Activated CD4-positive, CD25-positive, alpha-beta regulatory T cell treated with anti-CD3 and anti-CD28 coated beads, Interleukin-2, amount 50 U/mL, for 72 hours (primary cell): ENCODE results near the gene CPNE6.
"Not testable (repeated sequence)": the region's sequence is repeated elsewhere in the genome, so short reads cannot be mapped to it uniquely, and the experiment has no call there.

Experiments used
- DNase-seq: peaks from one replicate; pipeline ENCODE4 v3.0.0; 2021

The CPNE6 gene

GRCh38 chr14:24088095-24088494 lies 16.7 kb downstream of the CPNE6 start:
- DNase-seq, result no peak

DNA sequence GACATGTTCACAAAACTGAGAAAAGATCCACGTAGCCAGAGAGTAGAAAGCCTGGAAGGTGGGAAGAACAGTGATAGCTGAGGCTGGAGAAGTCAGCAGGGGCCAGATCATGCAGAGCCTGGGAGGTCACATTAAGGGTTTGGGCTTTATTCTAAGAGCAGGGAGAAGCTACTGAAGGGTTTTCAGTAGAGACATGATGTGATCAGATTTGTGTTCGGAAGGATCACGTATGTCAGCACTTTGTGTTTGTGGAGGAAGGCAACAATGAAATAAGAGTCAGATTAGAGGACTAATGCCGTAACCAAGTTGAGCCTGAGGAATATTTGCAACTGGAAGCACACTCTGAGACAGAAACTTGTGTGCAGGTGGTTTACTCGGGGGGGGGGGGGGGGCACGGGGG lies 18.5 kb downstream of the CPNE6 start:
- no peak for DNase-seq

GRCh38 chr14:24092110-24092504 lies 20.7 kb downstream of the CPNE6 start:
- no peak for DNase-seq

DNA sequence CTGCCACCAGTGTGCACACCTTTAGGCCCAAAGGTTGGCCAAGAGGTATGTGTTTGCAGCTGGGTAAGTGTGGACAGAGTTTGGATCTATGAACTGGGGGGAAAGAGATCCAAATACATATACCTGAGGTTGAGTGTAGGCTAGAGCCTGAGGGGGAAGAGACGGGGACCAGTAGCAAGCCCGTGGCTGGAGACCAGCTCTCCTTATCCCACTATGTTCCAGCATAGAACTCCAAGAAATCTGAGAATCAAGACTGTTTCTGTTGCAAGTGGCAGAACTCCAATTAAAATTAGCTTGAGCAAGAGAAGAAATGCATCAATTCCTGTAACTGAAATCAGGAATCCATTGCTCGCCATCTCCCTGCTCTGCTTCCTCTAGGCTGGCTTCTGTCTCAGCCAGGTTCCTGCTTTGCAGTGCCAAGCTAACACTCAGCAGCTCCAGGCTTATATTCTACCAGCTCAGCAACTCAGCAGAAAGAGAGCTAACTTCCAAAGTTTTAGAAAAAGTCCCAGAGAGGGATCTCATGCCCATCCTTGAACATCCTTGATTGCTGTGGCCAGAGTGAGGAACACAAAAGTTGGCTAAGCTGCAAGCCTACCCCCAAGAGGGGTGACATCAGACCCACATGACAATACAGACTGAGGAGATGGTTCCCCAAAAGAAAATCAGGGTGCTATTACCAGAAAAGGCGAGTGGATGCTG lies 21.3 kb downstream of the CPNE6 start:
- DNase-seq, result no peak

- DNase-seq, result no peak
Observed at GRCh38 chr14:24093207-24093900, 22.0 kb downstream of the CPNE6 start.

GRCh38 chr14:24093901-24094840 lies 22.8 kb downstream of the CPNE6 start, which contains the start of gene PCK2:
Gene PCK2, plus strand, starts transcription at chr14:24094311. Its CDS starts 95 bp downstream, at chr14:24094406.
- peak; percentile 79 for DNase-seq

- DNase-seq, result no peak
Observed at GRCh38 chr14:24094841-24095270, 23.5 kb downstream of the CPNE6 start.

DNA sequence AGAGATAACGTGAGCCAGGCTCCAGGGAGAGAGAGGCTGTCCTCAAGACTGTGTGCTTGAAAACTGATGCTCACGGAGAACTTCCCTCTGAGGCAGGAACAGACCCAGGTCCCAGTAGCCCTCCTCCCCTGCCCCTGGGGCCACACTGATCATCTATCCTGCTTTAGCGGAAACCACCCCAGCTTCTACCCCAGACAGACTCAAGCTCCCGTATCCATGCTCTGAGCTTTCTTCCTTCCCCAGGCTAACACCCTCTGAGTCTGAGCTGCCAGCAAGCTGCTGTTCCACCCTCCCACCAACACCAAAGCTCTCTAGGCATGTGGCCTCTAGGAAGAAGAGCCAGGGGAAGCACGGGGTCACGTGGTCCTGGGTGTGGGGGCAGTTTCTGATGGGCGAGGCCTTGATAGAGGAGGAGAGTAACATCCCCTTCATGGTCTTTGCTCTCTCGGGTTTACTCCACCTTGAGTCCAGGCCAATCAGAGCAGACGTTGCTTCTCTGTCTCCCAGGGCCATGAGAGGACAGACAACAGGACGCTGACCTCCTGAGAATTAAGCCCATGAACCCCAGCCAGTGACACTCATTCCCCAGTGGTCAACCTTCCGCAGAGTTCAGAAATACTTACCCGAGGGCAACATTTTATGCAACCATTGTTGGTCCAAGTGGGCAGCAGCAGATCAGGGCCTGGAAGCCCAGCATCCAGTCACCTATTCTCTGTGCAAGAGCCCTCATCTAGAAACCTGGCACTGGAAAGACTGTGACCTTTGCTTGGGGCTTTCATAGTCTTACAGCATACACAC lies 24.1 kb downstream of the CPNE6 start:
- peak; percentile 63 for DNase-seq

GRCh38 chr14:24096545-24097181 lies 25.3 kb downstream of the CPNE6 start:
- DNase-seq, result peak; percentile 25

- no peak for DNase-seq
Observed at GRCh38 chr14:24098229-24098926, 27.0 kb downstream of the CPNE6 start.

GRCh38 chr14:24098927-24099813 lies 27.8 kb downstream of the CPNE6 start:
- no peak for DNase-seq

DNA sequence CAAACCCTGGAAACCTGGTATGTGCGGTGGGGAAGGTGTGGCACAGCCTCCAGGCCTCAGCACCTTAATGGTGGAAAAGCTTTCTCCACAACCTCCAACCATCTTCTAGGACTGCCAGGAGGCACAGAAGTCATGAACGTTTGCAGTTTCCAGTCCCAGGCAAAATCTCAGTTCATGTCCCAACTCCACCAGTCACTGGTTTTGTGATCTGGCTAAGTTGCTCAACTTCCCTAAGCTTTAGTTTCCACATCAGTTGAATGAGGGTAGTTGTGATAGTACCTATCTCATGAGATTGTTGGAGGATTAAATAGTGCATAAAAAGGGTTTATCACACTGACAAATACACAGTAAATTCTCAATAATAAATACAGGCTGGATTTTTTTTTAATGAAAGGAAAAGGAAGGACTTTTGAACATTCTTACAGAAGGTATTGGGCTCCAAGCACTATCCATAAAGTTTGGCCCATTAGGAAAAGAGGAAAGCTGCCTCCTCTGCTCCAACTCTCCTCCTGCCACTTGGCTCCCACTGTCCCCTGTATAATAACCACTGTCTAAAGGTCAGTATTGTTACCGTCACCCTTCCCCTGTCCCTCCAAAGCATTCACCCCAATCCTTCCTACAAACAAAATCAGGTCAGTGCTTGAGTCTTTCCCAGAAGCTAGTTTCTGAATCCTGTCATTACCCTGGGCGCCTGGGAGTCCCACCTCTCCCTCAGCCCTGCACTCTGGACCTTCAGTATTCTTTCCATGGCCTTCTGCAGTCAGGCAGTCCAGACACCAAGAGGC lies 29.0 kb downstream of the CPNE6 start:
- DNase-seq, result no peak

DNA sequence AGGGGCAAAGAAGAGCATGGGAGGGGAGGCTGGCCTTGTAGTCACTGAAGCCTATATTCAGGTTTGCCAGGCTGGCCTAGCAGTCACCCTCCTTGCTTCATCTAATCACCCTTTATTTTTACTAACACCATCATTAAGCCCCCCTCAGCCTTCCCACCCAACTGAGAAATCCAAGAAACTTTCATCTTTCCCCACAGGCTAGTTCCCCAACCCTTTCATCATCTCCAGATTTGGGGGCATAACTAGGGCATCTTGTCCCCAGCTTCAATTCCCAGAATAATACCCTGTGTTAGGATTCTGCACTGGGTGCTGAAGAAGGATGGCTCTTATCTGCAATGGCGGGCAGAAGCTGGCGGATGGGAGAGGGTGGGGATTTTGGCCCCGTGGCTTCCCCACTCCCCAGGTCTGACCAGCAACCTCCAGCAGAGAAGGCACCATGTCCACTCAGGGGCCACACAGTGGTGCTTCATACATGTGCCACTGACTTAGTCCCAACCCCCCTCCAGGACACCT lies 29.7 kb downstream of the CPNE6 start:
- DNase-seq, result no peak

DNA sequence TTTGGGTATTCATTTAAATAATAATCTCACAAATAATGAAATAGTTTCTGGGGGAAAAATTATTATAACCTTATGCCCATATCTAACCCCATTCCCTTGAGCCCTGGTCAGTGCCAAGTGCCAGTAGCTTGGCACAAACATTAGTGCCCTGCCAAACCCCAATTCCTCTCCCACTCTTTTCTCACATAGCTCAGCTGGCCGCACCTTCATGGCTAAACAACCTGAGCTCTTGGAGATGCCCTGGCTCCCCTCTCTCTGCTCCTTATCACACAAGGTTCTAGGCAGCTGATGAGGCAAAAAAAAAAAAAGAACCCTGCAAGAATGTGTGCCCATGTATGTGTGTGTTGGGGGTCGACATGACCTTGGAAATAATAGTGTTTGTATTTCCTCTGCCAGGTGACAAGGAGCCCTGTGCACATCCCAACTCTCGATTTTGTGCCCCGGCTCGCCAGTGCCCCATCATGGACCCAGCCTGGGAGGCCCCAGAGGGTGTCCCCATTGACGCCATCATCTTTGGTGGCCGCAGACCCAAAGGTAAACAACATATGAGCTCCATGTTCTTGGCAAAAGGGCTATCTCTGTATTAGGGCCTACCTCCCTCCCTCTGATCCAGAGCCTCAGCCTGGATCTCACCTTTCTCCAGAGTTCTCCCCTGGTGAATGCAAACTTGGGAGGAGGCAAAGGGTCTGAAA lies 31.1 kb downstream of the CPNE6 start:
- DNase-seq, result no peak

DNA sequence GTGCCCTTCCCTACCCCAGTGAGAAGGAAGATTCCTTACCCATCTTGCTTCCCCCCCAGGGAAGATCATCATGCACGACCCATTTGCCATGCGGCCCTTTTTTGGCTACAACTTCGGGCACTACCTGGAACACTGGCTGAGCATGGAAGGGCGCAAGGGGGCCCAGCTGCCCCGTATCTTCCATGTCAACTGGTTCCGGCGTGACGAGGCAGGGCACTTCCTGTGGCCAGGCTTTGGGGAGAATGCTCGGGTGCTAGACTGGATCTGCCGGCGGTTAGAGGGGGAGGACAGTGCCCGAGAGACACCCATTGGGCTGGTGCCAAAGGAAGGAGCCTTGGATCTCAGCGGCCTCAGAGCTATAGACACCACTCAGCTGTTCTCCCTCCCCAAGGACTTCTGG lies 32.1 kb downstream of the CPNE6 start:
- DNase-seq, result no peak

- not testable (repeated sequence) for DNase-seq
Observed at GRCh38 chr14:24105609-24106239, 34.4 kb downstream of the CPNE6 start.

- no peak for DNase-seq
Observed at GRCh38 chr14:24106672-24107271, 35.4 kb downstream of the CPNE6 start.
